Measurements from ENCODE around the gene NTRK1.
"Not testable (repeated sequence)": the region's sequence is repeated elsewhere in the genome, so short reads cannot be mapped to it uniquely, and the experiment has no call there.

The NTRK1 gene

GRCh38 chr1:156921053-156921529 is 60.4 kb downstream of the NTRK1 start:
- no peak overlapping the region for H3K4me3 ChIP-seq (ENCODE audit: low read length)
- TF ChIP-seq CTCF (IDR thresholded peaks at IDR 0.05; ENCODE audit: insufficient read depth, low read depth, low read length, missing control alignments) = no peak
- no peak for DNase-seq (ENCODE audit: low read depth)

GRCh38 chr1:156922986-156923669 is 62.5 kb downstream of the NTRK1 start:
- H3K4me3 ChIP-seq (ENCODE audit: low read length) = no peak overlapping the region

DNA sequence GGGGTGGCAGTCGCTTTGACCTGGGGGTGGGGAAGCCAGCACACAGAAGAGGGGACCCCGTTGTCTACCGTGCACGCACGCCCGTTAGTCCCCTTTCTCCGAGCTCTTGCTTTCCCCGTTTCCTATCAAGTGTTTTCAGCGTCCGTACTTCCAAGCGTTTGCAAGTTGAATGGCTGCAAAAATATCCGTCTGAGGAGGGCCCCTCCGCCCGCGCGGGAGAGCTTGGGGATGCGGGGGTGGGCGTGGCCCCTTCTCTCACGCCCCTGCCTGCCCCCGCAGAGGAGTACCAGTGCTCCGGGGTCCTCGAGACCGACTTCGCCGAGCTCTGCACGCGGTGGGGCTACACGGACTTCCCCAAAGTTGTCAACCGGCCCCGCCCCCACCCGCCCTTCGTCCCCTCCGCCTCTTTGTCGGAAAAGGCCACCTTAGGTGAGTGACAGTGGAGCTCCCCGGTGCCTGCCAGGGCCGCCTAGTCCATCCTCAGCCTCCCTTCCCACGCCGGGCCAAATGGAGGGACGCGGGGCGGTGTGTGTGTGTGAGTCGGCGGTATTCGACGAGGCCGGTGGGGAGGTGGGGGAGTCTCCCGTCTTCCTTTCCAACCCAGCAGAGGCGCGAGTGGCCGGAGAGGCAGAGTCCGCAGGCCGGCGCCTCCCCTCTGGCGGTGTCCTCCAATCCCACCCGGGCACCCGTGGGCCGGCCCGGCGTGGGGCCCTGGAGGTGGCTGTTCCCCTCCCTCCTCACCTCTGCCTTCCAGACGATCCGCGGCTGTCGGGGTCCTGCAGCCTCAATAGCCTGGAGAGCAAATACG is 63.2 kb downstream of the NTRK1 start:
- TF ChIP-seq CTCF (IDR thresholded peaks at IDR 0.05; ENCODE audit: insufficient read depth, low read depth, low read length, missing control alignments) = no peak
- no peak overlapping the region for H3K4me3 ChIP-seq (ENCODE audit: low read length)
- DNase-seq (ENCODE audit: low read depth) = no peak

More at GRCh38 chr1:156922986-156923669, 62.5 kb downstream of the NTRK1 start:
- TF ChIP-seq CTCF (IDR thresholded peaks at IDR 0.05; ENCODE audit: insufficient read depth, low read depth, low read length, missing control alignments) = no peak
- DNase-seq (ENCODE audit: low read depth) = no peak

DNA sequence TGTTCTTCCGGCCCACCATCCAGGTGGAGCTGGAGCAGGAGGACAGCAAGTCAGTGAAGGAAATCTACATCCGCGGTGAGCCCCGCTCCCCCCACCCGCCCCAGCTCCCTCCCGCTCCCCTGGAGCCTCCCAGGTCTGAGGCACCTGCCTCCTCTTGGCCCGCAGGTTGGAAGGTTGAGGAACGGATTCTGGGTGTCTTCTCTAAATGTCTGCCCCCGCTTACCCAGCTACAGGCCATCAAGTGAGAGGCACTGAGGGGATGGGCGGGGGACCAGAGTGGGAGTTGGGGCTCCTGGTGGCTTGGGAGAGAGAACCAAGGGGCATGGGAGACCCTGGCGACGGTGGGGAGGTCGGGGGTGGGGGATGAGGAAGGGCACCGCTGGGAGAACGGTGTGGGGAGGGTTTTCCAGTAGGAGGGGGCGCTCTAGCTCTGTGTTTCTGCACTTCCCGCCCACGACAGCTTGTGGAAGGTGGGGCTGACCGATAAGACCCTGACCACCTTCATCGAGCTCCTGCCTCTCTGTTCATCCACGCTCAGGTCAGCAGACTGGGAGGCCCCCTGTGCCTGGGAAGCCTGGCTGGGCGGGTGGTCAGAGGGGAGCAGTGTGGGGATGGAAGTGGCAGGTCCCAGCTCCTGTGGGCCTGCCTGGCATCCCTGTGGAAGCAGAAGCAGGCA is 64.0 kb downstream of the NTRK1 start:
- no peak for TF ChIP-seq CTCF (IDR thresholded peaks at IDR 0.05; ENCODE audit: insufficient read depth, low read depth, low read length, missing control alignments)

DNA sequence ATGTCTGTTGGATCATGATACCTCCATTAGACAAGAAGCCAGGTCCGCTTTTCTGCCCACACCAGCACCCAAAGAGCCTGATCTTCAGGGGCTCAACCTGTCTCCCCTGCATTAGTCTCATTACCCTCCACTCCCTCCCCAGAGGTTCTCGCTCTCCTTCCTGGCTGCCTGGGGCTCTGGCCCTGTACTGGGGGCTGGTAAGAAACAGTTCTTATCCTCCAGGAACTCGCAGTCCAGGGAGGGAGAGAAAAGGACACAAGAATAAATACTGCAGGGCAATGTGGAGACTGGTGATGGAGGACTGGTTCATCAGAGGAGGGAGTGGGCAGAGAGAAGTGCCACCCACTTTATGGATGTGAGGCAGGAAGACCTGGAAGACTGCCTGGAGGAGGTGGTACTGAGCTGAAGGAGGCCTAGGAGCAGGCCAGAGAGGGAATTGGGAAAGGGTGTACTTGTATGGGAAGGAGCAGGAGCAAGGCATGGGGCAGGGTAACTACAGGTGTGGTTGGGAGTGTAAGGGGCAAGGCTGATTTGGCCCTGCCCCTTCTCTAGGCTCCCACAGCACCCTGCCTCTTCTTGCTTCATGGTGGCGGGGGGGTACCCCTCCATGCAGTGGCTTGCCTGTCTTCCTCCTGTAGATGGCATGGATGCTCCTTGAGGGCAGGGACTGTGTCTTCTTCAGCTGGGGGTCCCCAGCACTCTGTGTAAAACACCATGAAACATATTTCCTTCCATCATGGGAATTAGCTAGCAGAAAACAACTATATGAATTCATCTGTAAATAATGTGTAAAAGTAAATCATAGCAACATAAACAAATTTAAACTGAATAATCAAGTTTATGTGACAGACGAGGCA is 64.7 kb downstream of the NTRK1 start:
- no peak for DNase-seq (ENCODE audit: low read depth)
- no peak for TF ChIP-seq CTCF (IDR thresholded peaks at IDR 0.05; ENCODE audit: insufficient read depth, low read depth, low read length, missing control alignments)
- H3K4me3 ChIP-seq (ENCODE audit: low read length) = no peak overlapping the region

More for the DNA sequence above, 64.0 kb downstream of the NTRK1 start:
- no peak overlapping the region for H3K4me3 ChIP-seq (ENCODE audit: low read length)
- DNase-seq (ENCODE audit: low read depth) = no peak

DNA sequence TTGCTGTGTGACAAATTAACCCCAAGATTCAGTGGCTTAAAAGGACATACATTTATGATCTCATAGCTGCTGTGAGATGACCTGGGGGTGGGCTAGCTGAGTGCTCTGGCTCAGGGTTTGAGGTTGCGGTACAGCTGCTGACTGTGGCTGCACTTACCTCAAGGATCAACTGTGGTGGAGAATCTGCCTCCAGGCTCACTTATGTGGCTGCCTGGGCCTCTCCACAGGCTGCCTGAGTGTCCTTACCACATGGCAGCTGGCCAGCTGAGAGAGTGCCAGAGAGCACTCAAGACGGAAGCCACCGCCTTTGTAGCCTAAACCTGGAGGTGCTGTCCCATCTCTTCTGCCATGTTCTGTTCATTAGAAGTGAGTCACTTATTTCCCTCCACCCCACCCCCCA is 65.5 kb downstream of the NTRK1 start:
- H3K4me3 ChIP-seq (ENCODE audit: low read length) = no peak overlapping the region
- no peak for TF ChIP-seq CTCF (IDR thresholded peaks at IDR 0.05; ENCODE audit: insufficient read depth, low read depth, low read length, missing control alignments)
- peak; percentile 74 for DNase-seq (ENCODE audit: low read depth)

GRCh38 chr1:156926695-156927094 is 66.0 kb downstream of the NTRK1 start:
- DNase-seq (ENCODE audit: low read depth); H3K4me3 ChIP-seq (ENCODE audit: low read length): not testable (repeated sequence)
